HG02884 (cell line): ENCODE data around the gene PARP4.
"Not testable (repeated sequence)": the region's sequence is repeated elsewhere in the genome, so short reads cannot be mapped to it uniquely, and the experiment has no call there.

Source experiments
- ATAC-seq: cut with Tn5 transposase; IDR thresholded peaks from one replicate; pipeline ENCODE4 v1.9.1; 2021; ENCODE audit warnings: mild to moderate bottlenecking, moderate library complexity; ENCODE audit not compliant: unreplicated experiment

PARP4 gene

GRCh38 chr13:24380227-24380626 lies 132.4 kb downstream of the PARP4 start:
- not testable (repeated sequence) for ATAC-seq

GRCh38 chr13:24371273-24371672 lies 141.3 kb downstream of the PARP4 start:
- not testable (repeated sequence) for ATAC-seq
